ENCODE results near the gene CLDN3. TPM values are rescaled to one million over a fixed set of nuclear protein-coding genes. Genes with fewer than 3 reads are reported as not detected.
"Not testable (repeated sequence)": the region's sequence is repeated elsewhere in the genome, so short reads cannot be mapped to it uniquely, and the experiment has no call there.

Gene CLDN3
- total and polyA plus RNA-seq, 10 of the 15 experiments (the other 5 are each of a cell fraction or from before 2014, with no cell fraction given): 0.05 TPM; not detected in 9

GRCh38 chr7:73799282-73800141 lies 29.4 kb upstream of the CLDN3 start (continued):
- TF ChIP-seq PRDM15 (CRISPR knock-in tag; IDR thresholded peaks at IDR 0.05) (no peak), ZNF687 (IDR thresholded peaks at IDR 0.05) (no peak), SIX5 (IDR thresholded peaks at IDR 0.05; ENCODE audit: low read depth, low read length, severe bottlenecking) (no peak), BMI1 (IDR thresholded peaks at IDR 0.05; ENCODE audit: borderline replicate concordance) (no peak), NFYA (IDR thresholded peaks at IDR 0.05; ENCODE audit: borderline replicate concordance, low read depth, low read length) (no peak), NBN (IDR thresholded peaks at IDR 0.05) (no peak), MTA3 (IDR thresholded peaks at IDR 0.05; ENCODE audit: borderline replicate concordance, low read length) (no peak), WRNIP1 (IDR thresholded peaks at IDR 0.05; ENCODE audit: borderline replicate concordance, low read depth, low read length) (no peak), YY1 (IDR thresholded peaks at IDR 0.05; ENCODE audit: low read depth, low read length) (no peak), FOXK2 (IDR thresholded peaks at IDR 0.05) (no peak), CEBPB (IDR thresholded peaks at IDR 0.05; ENCODE audit: borderline replicate concordance in 1 of 2, low read depth in 2 of 2, low read length in 2 of 2) (no peak), ZNF207 (IDR thresholded peaks at IDR 0.05; ENCODE audit: borderline replicate concordance) (no peak)

- H3K4me2 ChIP-seq (ENCODE audit: control insufficient read depth, insufficient read depth); intact Hi-C loops (cut with micrococcal nuclease; ENCODE audit: unreplicated experiment): not testable (repeated sequence)
Observed at GRCh38 chr7:73797176-73797575, 27.1 kb upstream of the CLDN3 start.

More at GRCh38 chr7:73797176-73797575, 27.1 kb upstream of the CLDN3 start:
- FAIRE-seq; H3K79me2 ChIP-seq (ENCODE audit: control insufficient read depth, insufficient read depth, low read length); H3K27ac ChIP-seq (ENCODE audit: control insufficient read depth, insufficient read depth); POLR2A ChIA-PET; H3K27me3 ChIP-seq (replicated peaks in 1 of 2; ENCODE audit: control insufficient read depth in 2 of 2, insufficient read depth in 2 of 2, low read length in 1 of 2); H3K9me3 ChIP-seq (replicated peaks; ENCODE audit: control insufficient read depth, insufficient read depth, low read length); BruUV-seq (replicated peaks); in situ Hi-C loops (cut with MboI); ATAC-seq; H2AFZ ChIP-seq (ENCODE audit: control insufficient read depth, low read depth, low read length); H3K4me1 ChIP-seq (ENCODE audit: control insufficient read depth, insufficient read depth, low read length); H3K36me3 ChIP-seq (ENCODE audit: control insufficient read depth in 2 of 2, insufficient read depth in 2 of 2, low read length in 1 of 2); CTCF ChIA-PET; H3K9ac ChIP-seq (ENCODE audit: control insufficient read depth, insufficient read depth, low read length); H3K4me3 ChIP-seq; RAD21 ChIA-PET (ENCODE audit: unreplicated experiment); DNase-seq (ENCODE audit: low read depth, low spot score); H4K20me1 ChIP-seq (ENCODE audit: control insufficient read depth, insufficient read depth); SMC1A ChIA-PET (ENCODE audit: uncharacterized antibody, unreplicated experiment): not testable (repeated sequence)
- WGBS (ENCODE audit: insufficient coverage, insufficient replicate concordance, low lambda C conversion rate, missing lambda C conversion rate): 88% methylated on average over 16 of the region's 34 CpGs

All from GM12878 (cell line).